Neural cell (in vitro differentiated cells): ENCODE data around the gene ENHO. TPM values are rescaled to one million over a fixed set of nuclear protein-coding genes. Genes with fewer than 3 reads are reported as not detected.

Experiments
- H2AFZ ChIP-seq: fragments of 200-600, 300-800 bp; sonication (generic), shearing (Covaris generic); 2 replicates; pipeline ENCODE4 v1.6.0; 2014; ENCODE audit warnings: low read depth, mild to moderate bottlenecking, antibody characterized with exemption, low read length, moderate library complexity
- H3F3A ChIP-seq: fragments of 200-600 bp; shearing (Covaris generic); 2 replicates; pipeline ENCODE4 v1.6.1; 2016; ENCODE audit warnings: mild to moderate bottlenecking, moderate library complexity, mixed read lengths, antibody characterized with exemption, low read length; ENCODE audit not compliant: insufficient read depth, poor library complexity, severe bottlenecking
- H3K27ac ChIP-seq: fragments of 200-600, 300-800 bp; sonication (generic), shearing (Covaris generic); 2 replicates; pipeline ENCODE4 v1.5.1; 2014; ENCODE audit warnings: mild to moderate bottlenecking, low read length, moderate library complexity
- H3K27me3 ChIP-seq: fragments of 300-800, 200-600 bp; sonication (generic), shearing (Covaris generic); 2 replicates; pipeline ENCODE4 v1.6.0; 2014; ENCODE audit warnings: mild to moderate bottlenecking, low read depth, low read length, moderate library complexity; ENCODE audit not compliant: insufficient read depth
- H3K36me3 ChIP-seq: fragments of 300-800, 200-600 bp; sonication (generic), shearing (Covaris generic); 2 replicates; pipeline ENCODE4 v1.5.1; 2014; ENCODE audit warnings: mild to moderate bottlenecking, antibody characterized with exemption, low read length, moderate library complexity; ENCODE audit not compliant: insufficient read depth
- H3K4me2 ChIP-seq: fragments of 300-800, 200-600 bp; sonication (generic), shearing (Covaris generic); 2 replicates; pipeline ENCODE4 v1.6.0; 2014; ENCODE audit warnings: mild to moderate bottlenecking, low read length
- H3K4me3 ChIP-seq: fragments of 300-800, 200-600 bp; sonication (generic), shearing (Covaris generic); 2 replicates; pipeline ENCODE4 v1.5.1; 2014; ENCODE audit warnings: mild to moderate bottlenecking, low read length, moderate library complexity
- H3K79me2 ChIP-seq: fragments of 200-600 bp; shearing (Covaris generic); replicated peaks from 2 replicates; pipeline ENCODE4 v1.6.0; 2014; ENCODE audit warnings: mild to moderate bottlenecking, low read length, moderate library complexity; ENCODE audit not compliant: insufficient read depth
- H3K9ac ChIP-seq: fragments of 300-800, 200-600 bp; sonication (generic), shearing (Covaris generic); 2 replicates; pipeline ENCODE4 v1.6.1; 2016; ENCODE audit warnings: mild to moderate bottlenecking, low read length, mixed read lengths
- H3K9me2 ChIP-seq: fragments of 200-600 bp; shearing (Covaris generic); 2 replicates; pipeline ENCODE4 v1.6.1; 2016; ENCODE audit warnings: mild to moderate bottlenecking, low read length, mixed read lengths; ENCODE audit not compliant: insufficient read depth
- H3K9me3 ChIP-seq: fragments of 200-600, 300-800 bp; sonication (generic), shearing (Covaris generic); 2 replicates; pipeline ENCODE4 v1.6.1; 2016; ENCODE audit warnings: mild to moderate bottlenecking, mixed run types, low read length, moderate library complexity, mixed read lengths
- H4K20me1 ChIP-seq: fragments of 200-600 bp; shearing (Covaris generic); 2 replicates; pipeline ENCODE4 v1.6.1; 2016; ENCODE audit warnings: mild to moderate bottlenecking, mixed run types; ENCODE audit not compliant: insufficient read depth
- EP300 ChIP-seq: fragments of 450-650 bp; conservative IDR thresholded peaks from 2 replicates; pipeline ENCODE4 v1.6.1; 2014; ENCODE audit warnings: antibody characterized with exemption, mild to moderate bottlenecking, moderate library complexity; ENCODE audit not compliant: poor library complexity, severe bottlenecking
- EZH2 ChIP-seq: fragments of 200-600, 300-800 bp; shearing (Covaris generic), sonication (generic); IDR thresholded peaks from 2 replicates; pipeline ENCODE4 v1.6.1; 2014; ENCODE audit warnings: antibody characterized with exemption, low read length, borderline replicate concordance, mild to moderate bottlenecking; ENCODE audit not compliant: insufficient read depth, poor library complexity, severe bottlenecking
- MXI1 ChIP-seq: fragments of 450-650 bp; conservative IDR thresholded peaks from 2 replicates; pipeline ENCODE4 v1.6.1; 2014; ENCODE audit warnings: antibody characterized with exemption, mild to moderate bottlenecking; ENCODE audit not compliant: poor library complexity, severe bottlenecking
- POLR2AphosphoS5 ChIP-seq: IDR thresholded peaks from 2 replicates; pipeline ENCODE4 v1.6.1; 2012
- RAD21 ChIP-seq: fragments of 450-650 bp; conservative IDR thresholded peaks from 2 replicates; pipeline ENCODE4 v1.6.1; 2014; ENCODE audit warnings: antibody characterized with exemption, mild to moderate bottlenecking, moderate library complexity
- SMC3 ChIP-seq: fragments of 450-650 bp; conservative IDR thresholded peaks from 2 replicates; pipeline ENCODE4 v1.6.1; 2014; ENCODE audit warnings: antibody characterized with exemption, mild to moderate bottlenecking, moderate library complexity; ENCODE audit not compliant: poor library complexity
- TAF1 ChIP-seq: IDR thresholded peaks from 2 replicates; pipeline ENCODE4 v1.6.1; 2012; ENCODE audit warnings: low read depth
- polyA plus RNA-seq: library from polyadenylated mRNA; depleted of rRNA; stranded (reverse); fragments of >200 nt; gene quantifications from 2 replicates; pipeline ENCODE4 v1.2.3, GENCODE V29; 2014
- TF ChIP-seq, protein P1 (sequence below): IDR thresholded peaks from 2 replicates; pipeline ENCODE4 v1.6.1; 2012; ENCODE audit warnings: borderline replicate concordance
- TF ChIP-seq, protein P2 (sequence below): fragments of 450-650 bp; IDR thresholded peaks from 2 replicates; pipeline ENCODE4 v1.5.1; 2014; ENCODE audit warnings: antibody characterized with exemption, mild to moderate bottlenecking, moderate library complexity; ENCODE audit not compliant: poor library complexity, severe bottlenecking

The ENHO gene
- polyA plus RNA-seq, 1 donor from 2014 or later, result 172 TPM

- Histone ChIP-seq H3K9ac (no peak overlapping the region), H3K9me3 (no peaks in the 10 kb centered on the region), H3K79me2 (no peaks in the 10 kb centered on the region), H3K9me2 (no peaks in the 10 kb centered on the region), H3K4me2 (no peak overlapping the region), H3K27ac (no peak overlapping the region), H4K20me1 (no peaks in the 10 kb centered on the region), H3K36me3 (no peaks in the 10 kb centered on the region), H3K27me3 (no peaks in the 10 kb centered on the region), H2AFZ (no peak overlapping the region), H3F3A (peaks cover 6% of the 10 kb centered on the region), H3K4me3 (no peak overlapping the region)
- TF ChIP-seq EP300 (no peak), RAD21 (no peak), MXI1 (no peak), POLR2AphosphoS5 (no peak), TAF1 (no peak), SMC3 (no peak), EZH2 (no peak)
- TF ChIP-seq, protein P1, sequence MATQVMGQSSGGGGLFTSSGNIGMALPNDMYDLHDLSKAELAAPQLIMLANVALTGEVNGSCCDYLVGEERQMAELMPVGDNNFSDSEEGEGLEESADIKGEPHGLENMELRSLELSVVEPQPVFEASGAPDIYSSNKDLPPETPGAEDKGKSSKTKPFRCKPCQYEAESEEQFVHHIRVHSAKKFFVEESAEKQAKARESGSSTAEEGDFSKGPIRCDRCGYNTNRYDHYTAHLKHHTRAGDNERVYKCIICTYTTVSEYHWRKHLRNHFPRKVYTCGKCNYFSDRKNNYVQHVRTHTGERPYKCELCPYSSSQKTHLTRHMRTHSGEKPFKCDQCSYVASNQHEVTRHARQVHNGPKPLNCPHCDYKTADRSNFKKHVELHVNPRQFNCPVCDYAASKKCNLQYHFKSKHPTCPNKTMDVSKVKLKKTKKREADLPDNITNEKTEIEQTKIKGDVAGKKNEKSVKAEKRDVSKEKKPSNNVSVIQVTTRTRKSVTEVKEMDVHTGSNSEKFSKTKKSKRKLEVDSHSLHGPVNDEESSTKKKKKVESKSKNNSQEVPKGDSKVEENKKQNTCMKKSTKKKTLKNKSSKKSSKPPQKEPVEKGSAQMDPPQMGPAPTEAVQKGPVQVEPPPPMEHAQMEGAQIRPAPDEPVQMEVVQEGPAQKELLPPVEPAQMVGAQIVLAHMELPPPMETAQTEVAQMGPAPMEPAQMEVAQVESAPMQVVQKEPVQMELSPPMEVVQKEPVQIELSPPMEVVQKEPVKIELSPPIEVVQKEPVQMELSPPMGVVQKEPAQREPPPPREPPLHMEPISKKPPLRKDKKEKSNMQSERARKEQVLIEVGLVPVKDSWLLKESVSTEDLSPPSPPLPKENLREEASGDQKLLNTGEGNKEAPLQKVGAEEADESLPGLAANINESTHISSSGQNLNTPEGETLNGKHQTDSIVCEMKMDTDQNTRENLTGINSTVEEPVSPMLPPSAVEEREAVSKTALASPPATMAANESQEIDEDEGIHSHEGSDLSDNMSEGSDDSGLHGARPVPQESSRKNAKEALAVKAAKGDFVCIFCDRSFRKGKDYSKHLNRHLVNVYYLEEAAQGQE, result no peak
- TF ChIP-seq, protein P2, sequence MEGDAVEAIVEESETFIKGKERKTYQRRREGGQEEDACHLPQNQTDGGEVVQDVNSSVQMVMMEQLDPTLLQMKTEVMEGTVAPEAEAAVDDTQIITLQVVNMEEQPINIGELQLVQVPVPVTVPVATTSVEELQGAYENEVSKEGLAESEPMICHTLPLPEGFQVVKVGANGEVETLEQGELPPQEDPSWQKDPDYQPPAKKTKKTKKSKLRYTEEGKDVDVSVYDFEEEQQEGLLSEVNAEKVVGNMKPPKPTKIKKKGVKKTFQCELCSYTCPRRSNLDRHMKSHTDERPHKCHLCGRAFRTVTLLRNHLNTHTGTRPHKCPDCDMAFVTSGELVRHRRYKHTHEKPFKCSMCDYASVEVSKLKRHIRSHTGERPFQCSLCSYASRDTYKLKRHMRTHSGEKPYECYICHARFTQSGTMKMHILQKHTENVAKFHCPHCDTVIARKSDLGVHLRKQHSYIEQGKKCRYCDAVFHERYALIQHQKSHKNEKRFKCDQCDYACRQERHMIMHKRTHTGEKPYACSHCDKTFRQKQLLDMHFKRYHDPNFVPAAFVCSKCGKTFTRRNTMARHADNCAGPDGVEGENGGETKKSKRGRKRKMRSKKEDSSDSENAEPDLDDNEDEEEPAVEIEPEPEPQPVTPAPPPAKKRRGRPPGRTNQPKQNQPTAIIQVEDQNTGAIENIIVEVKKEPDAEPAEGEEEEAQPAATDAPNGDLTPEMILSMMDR, result no peak
Measured at GRCh38 chr9:34496149-34496712, 26.6 kb downstream of the ENHO start.

DNA sequence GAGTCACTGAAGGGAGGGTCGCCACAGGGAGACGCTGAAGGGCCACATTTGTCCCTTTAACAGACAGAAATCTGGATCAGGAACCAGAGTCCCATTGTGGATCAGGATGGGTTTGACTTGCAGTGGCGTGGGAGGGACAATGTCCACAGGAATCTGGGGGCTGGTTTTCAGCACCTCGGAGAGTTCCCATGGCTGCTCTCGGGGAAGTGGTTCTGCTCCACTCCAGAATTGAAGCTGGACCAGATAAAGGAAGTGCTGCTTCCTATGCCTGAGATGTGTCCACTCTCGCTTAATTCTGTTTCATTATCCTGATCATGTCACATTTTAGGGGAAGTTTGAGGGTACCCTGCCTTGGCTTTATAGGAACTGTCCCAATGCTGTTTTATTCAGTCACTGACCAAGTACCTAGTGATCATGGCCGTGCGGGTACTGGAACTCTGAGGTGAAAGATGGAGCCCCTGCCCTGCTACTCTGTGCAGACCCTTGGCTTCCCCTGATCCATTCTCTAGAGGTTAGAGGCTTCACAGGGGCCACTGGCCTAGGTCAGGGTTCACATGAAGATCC lies 28.7 kb downstream of the ENHO start:
- no peak for TF ChIP-seq TAF1
- TF ChIP-seq, protein P1, result peak; percentile 29
- Histone ChIP-seq H3K4me3 (no peak overlapping the region), H3K36me3 (no peaks in the 10 kb centered on the region), H3K4me2 (no peak overlapping the region), H3K9me3 (no peaks in the 10 kb centered on the region), H2AFZ (no peak overlapping the region), H3K27ac (no peak overlapping the region), H3K9ac (no peak overlapping the region), H3K9me2 (no peaks in the 10 kb centered on the region), H3F3A (no peaks in the 10 kb centered on the region), H3K27me3 (no peaks in the 10 kb centered on the region), H3K79me2 (no peaks in the 10 kb centered on the region), H4K20me1 (no peaks in the 10 kb centered on the region)
